ENCODE results near the gene RBP2. TPM values are rescaled to one million over a fixed set of nuclear protein-coding genes. Genes with fewer than 3 reads are reported as not detected.

RBP2 gene
- total RNA-seq, 2 experiments from 2014 or later: not detected

DNA sequence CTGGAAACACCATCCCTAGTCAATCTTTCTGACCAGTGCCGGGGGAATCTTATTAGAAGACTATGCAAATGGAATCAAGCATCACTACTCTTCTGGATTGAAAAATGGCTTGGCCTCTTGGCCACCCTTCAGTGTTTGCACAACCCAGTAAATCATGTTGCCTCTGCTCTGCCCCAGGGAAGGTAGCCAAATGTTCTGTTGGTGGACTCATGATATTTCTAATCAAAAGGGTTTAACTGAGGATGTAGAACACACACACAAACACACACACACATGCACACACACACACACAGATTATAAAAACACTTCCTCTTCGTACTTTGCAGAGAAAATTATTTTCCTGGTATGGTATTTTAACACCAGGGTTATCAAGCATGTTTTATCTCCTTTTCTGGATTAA is 7.9 kb downstream of the RBP2 start:
- Histone ChIP-seq H4K20me1 (ENCODE audit: insufficient read depth, low read length) (no peaks in the 10 kb centered on the region), H3K27ac (ENCODE audit: low read depth, low read length, poor library complexity, severe bottlenecking) (no peak overlapping the region), H3K36me3 (ENCODE audit: insufficient read depth, low read length) (no peaks in the 10 kb centered on the region), H2AFZ (ENCODE audit: low read length) (no peak overlapping the region), H3K79me2 (ENCODE audit: insufficient read depth, low read depth, low read length) (no peaks in the 10 kb centered on the region), H3K4me3 (ENCODE audit: low read depth, low read length, poor library complexity, severe bottlenecking) (no peak overlapping the region), H3K9me2 (ENCODE audit: insufficient read depth, low read length) (no peaks in the 10 kb centered on the region), H3K9me3 (ENCODE audit: low read length) (no peaks in the 10 kb centered on the region), H3K4me1 (ENCODE audit: insufficient read depth, low read length, poor library complexity, severe bottlenecking) (no peaks in the 10 kb centered on the region), H3K4me2 (ENCODE audit: low read length) (no peak overlapping the region)
- ChIA-PET CTCF (ENCODE audit: unreplicated experiment) (no interaction called here), POLR2A (interaction anchor here (1.5 kb wide), 1 partner anchor 13 kb away, joined by 3 read pairs; no protein-coding TSS in a partner anchor)
- DNase-seq (ENCODE audit: low spot score): no peak
- intact Hi-C loops (cut with micrococcal nuclease; ENCODE audit: unreplicated experiment): no loop called here
- TF ChIP-seq EZH2phosphoT487 (IDR thresholded peaks at IDR 0.05; ENCODE audit: borderline replicate concordance, low read depth, low read length): no peak
- no peak for TF ChIP-seq CTCF (conservative IDR thresholded peaks at IDR 0.05; ENCODE audit: low read length)
- BruUV-seq (replicated peaks): no TSS peak

GRCh38 chr3:139466360-139466759 is 10.0 kb downstream of the RBP2 start:
- BruUV-seq (replicated peaks): no TSS peak
- H3K4me3 ChIP-seq (ENCODE audit: low read depth, low read length, poor library complexity, severe bottlenecking): no peak overlapping the region
- no peaks in the 10 kb centered on the region for H3K36me3 ChIP-seq (ENCODE audit: insufficient read depth, low read length)
- no peaks in the 10 kb centered on the region for H3K9me2 ChIP-seq (ENCODE audit: insufficient read depth, low read length)
- ChIA-PET CTCF (ENCODE audit: unreplicated experiment) (interaction anchor here (0.6 kb wide), 1 partner anchor 446 kb away, joined by 3 read pairs; no protein-coding TSS in a partner anchor), POLR2A (no interaction called here)
- no peaks in the 10 kb centered on the region for H3K9me3 ChIP-seq (ENCODE audit: low read length)
- H3K79me2 ChIP-seq (ENCODE audit: insufficient read depth, low read depth, low read length): no peaks in the 10 kb centered on the region
- no peak overlapping the region for H3K27ac ChIP-seq (ENCODE audit: low read depth, low read length, poor library complexity, severe bottlenecking)
- H4K20me1 ChIP-seq (ENCODE audit: insufficient read depth, low read length): no peaks in the 10 kb centered on the region
- no peak overlapping the region for H3K4me2 ChIP-seq (ENCODE audit: low read length)
- DNase-seq (ENCODE audit: low spot score): no peak
- intact Hi-C loops (cut with micrococcal nuclease; ENCODE audit: unreplicated experiment): no loop called here
- no peak overlapping the region for H2AFZ ChIP-seq (ENCODE audit: low read length)
- TF ChIP-seq CTCF (conservative IDR thresholded peaks at IDR 0.05; ENCODE audit: low read length) (no peak), EZH2phosphoT487 (IDR thresholded peaks at IDR 0.05; ENCODE audit: borderline replicate concordance, low read depth, low read length) (no peak)
- no peaks in the 10 kb centered on the region for H3K4me1 ChIP-seq (ENCODE audit: insufficient read depth, low read length, poor library complexity, severe bottlenecking)

DNA sequence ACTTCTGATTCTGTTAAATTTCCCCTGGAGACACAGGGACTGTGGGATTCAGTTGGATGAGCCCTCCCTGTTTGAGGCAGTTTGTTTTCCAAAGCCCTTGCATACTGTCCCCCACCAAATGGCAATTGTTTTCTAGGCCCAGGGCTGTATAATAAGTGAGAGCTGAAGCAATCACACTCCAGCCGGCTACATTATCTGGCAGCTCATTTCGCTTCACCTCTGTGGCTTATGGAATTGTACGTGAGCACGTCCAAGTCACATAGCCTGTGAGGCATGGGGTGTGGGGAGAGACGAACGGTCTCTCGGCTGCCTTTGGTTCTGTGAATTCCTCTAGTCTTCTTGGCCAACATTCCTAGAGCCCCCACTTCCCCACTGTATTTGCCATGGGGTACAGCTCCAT is 10.7 kb downstream of the RBP2 start:
- Histone ChIP-seq H3K9me3 (ENCODE audit: low read length) (no peaks in the 10 kb centered on the region), H3K9me2 (ENCODE audit: insufficient read depth, low read length) (no peaks in the 10 kb centered on the region), H3K36me3 (ENCODE audit: insufficient read depth, low read length) (no peaks in the 10 kb centered on the region), H3K4me2 (ENCODE audit: low read length) (no peak overlapping the region), H2AFZ (ENCODE audit: low read length) (no peak overlapping the region), H3K27ac (ENCODE audit: low read depth, low read length, poor library complexity, severe bottlenecking) (no peak overlapping the region), H3K4me3 (ENCODE audit: low read depth, low read length, poor library complexity, severe bottlenecking) (no peak overlapping the region), H3K79me2 (ENCODE audit: insufficient read depth, low read depth, low read length) (no peaks in the 10 kb centered on the region), H4K20me1 (ENCODE audit: insufficient read depth, low read length) (no peaks in the 10 kb centered on the region), H3K4me1 (ENCODE audit: insufficient read depth, low read length, poor library complexity, severe bottlenecking) (no peaks in the 10 kb centered on the region)
- intact Hi-C loops (cut with micrococcal nuclease; ENCODE audit: unreplicated experiment): no loop called here
- BruUV-seq (replicated peaks): no TSS peak
- TF ChIP-seq CTCF (conservative IDR thresholded peaks at IDR 0.05; ENCODE audit: low read length): no peak
- no peak for TF ChIP-seq EZH2phosphoT487 (IDR thresholded peaks at IDR 0.05; ENCODE audit: borderline replicate concordance, low read depth, low read length)
- DNase-seq (ENCODE audit: low spot score): no peak
- CTCF ChIA-PET (ENCODE audit: unreplicated experiment): no interaction called here
- POLR2A ChIA-PET: no interaction called here

Data from OCI-LY7 (cell line).